Skeletal muscle satellite cell (primary cell): ENCODE results near the gene SEC14L2.

Experiments used
- H3K27me3 ChIP-seq: 2 replicates; pipeline ENCODE4 v1.7.0; 2013; ENCODE audit warnings: low read length; ENCODE audit not compliant: control insufficient read depth, insufficient read depth
- H3K36me3 ChIP-seq: 2 replicates; pipeline ENCODE4 v1.7.0; 2013; ENCODE audit warnings: mild to moderate bottlenecking, control low read depth, low read length; ENCODE audit not compliant: insufficient read depth
- H3K4me1 ChIP-seq: 2 replicates; pipeline ENCODE4 v1.7.0; 2013; ENCODE audit warnings: low read length; ENCODE audit not compliant: control insufficient read depth, insufficient read depth
- H3K4me2 ChIP-seq: 2 replicates; pipeline ENCODE4 v1.7.0; 2013; ENCODE audit warnings: mild to moderate bottlenecking, low read length
- H3K4me3 ChIP-seq: 2 replicates; pipeline ENCODE4 v1.7.0; 2013; ENCODE audit warnings: low read length
- H3K9ac ChIP-seq: 2 replicates; pipeline ENCODE4 v1.7.0; 2013; ENCODE audit warnings: mild to moderate bottlenecking, low read depth, low read length, moderate library complexity
- H3K9me3 ChIP-seq: replicated peaks from 2 replicates; pipeline ENCODE4 v1.7.0; 2013; ENCODE audit warnings: mild to moderate bottlenecking, control low read depth, low read length

Gene SEC14L2

DNA sequence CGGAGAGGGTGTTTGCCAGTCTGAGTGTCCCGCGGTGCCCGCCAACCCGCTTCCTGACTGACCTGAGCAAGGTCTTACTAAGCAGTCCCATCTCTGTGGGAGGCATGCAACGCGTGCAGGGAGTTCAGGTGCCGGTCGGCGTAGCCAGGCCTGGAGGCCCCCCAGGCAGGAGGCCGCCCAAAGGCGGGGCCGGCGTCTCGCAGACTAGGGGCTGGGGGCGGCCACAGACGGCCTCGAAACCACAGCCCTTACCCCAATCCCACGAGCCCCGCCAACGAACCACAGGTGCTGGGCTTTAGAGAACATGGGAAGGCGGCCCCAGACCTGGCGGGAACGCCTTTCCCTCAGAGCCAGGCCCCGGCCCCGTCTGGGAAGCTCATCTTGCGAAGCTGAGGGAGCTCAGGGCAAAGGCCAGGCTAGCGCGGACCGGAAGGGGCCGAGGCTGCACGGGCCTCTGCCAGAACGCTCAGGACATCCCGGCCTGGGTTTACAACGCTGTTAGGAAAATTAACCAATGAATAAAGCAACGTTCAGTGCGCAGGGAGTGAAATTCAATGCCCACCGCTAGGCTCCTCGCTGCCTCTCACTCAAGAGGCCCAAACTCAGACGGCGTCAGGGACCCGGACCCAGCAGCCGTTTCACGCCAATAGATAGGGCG, 26.6 kb downstream of the SEC14L2 start:
- Histone ChIP-seq H3K9me3 (no peaks in the 10 kb centered on the region), H3K27me3 (no peaks in the 10 kb centered on the region), H3K4me3 (peak overlapping the region; percentile 63), H3K4me2 (peak overlapping the region; percentile 80), H3K9ac (peak overlapping the region; percentile 90), H3K36me3 (peaks cover 32% of the 10 kb centered on the region), H3K4me1 (peaks cover 78% of the 10 kb centered on the region)

- H3K4me3 ChIP-seq = peak overlapping the region; percentile 63
- H3K9me3 ChIP-seq = no peaks in the 10 kb centered on the region
- H3K9ac ChIP-seq = peak overlapping the region; percentile 90
- peaks cover 72% of the 10 kb centered on the region for H3K4me1 ChIP-seq
- H3K36me3 ChIP-seq = peaks cover 25% of the 10 kb centered on the region
- no peaks in the 10 kb centered on the region for H3K27me3 ChIP-seq
- peak overlapping the region; percentile 80 for H3K4me2 ChIP-seq
Observed at GRCh38 chr22:30423959-30424533, 27.2 kb downstream of the SEC14L2 start.

DNA sequence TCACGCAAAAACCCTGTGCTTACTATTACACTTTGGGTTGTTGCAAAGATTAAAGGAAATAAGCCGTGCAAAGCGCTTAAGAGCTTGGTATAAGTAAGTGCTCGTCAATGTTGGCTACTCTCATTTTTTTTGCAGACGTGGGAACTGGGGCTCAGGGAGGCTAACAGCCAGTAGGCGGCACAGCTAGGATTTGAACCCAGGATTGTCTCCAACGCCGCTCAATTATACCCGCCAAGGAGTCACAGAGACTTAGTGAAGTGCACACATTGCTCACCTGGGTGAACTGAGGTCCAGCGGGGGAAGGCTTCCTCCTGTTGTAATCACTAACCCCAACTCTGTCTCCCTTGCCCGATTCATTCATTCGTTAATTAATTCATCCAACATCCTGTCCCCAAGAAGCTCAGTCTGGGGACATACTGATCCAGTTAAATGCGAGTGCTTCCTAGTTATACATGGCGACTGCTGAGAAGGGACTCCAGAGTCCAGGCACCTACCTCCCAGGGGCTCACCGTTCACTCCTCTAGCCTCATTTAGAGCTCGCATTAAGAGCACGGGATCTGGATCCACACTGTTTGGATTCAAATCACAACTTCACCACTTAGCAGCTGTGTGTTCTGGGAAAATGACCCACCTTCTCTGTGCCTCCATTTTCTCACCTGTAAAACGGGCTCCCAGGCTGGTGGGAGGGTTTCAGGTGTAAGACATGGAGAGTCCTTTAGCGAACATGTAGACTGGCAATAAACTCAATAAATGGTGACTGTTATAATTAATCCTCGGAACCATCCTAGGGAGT, 27.9 kb downstream of the SEC14L2 start:
- Histone ChIP-seq H3K4me3 (peak overlapping the region; percentile 62), H3K9ac (peak overlapping the region; percentile 90), H3K4me2 (peak overlapping the region; percentile 80), H3K27me3 (no peaks in the 10 kb centered on the region), H3K36me3 (peaks cover 24% of the 10 kb centered on the region), H3K9me3 (no peaks in the 10 kb centered on the region), H3K4me1 (peaks cover 65% of the 10 kb centered on the region)

DNA sequence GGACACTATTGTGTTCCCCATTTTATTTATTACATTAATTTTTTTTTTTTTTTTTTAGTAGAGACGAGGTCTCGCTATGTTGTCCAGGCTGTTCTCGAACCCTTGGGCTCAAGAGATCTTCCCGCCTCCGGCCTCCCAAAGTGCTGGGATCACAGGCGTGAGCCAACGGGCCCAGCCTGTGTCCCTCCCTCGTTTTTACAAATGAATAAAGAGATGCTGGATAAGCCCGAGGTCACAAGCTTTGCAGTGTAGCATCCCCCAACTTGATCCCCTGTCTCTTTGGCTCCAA, 28.5 kb downstream of the SEC14L2 start:
- Histone ChIP-seq H3K9ac (peak overlapping the region; percentile 90), H3K27me3 (no peaks in the 10 kb centered on the region), H3K9me3 (no peaks in the 10 kb centered on the region), H3K4me2 (peak overlapping the region; percentile 80), H3K4me3 (peak overlapping the region; percentile 75), H3K36me3 (peaks cover 24% of the 10 kb centered on the region), H3K4me1 (peaks cover 60% of the 10 kb centered on the region)

DNA sequence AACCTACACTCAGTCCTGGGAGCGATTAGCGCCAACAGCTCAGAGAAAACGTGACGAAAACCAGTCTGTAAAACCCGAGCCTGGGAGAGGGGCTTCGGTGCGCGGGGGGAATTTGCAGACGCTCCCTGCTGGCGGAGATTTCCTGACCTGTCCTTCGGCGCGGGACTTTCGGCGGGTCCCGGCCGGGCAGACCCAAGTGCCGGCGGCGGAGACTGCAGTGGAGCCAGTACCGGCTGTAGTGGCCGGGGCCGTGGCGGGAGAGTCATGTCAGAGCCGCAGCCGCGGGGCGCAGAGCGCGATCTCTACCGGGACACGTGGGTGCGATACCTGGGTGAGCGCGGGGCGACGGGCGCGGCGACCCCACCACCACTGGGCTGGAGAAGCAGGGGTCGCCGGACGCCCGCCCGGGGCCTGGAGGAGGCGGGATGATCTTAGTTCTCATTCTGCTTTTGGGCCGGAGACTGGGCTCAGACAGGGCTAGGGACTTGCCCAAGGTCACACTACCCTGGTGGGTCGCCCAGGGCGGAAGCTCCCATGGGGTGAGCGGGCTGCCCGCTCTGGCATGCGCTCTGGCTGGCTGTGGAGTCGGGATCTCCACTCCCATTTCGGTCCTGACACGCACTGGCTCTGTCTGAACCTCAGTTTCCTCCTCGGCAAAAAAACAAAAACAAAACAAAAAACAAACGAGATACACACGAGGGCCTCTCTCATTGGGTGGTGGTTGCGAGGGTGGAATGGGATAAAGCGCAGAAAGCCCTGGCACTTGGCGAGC, 29.0 kb downstream of the SEC14L2 start, which contains the start of gene MTFP1:
Gene MTFP1, plus strand, starts transcription at position 153 of the 772 bp plus-strand sequence. Its CDS starts 112 bp downstream, at position 265.
- peak within 1 kb of the TSS; percentile 90 for H3K9ac ChIP-seq
- H3K4me1 ChIP-seq = peaks cover 56% of the 10 kb centered on the region

DNA sequence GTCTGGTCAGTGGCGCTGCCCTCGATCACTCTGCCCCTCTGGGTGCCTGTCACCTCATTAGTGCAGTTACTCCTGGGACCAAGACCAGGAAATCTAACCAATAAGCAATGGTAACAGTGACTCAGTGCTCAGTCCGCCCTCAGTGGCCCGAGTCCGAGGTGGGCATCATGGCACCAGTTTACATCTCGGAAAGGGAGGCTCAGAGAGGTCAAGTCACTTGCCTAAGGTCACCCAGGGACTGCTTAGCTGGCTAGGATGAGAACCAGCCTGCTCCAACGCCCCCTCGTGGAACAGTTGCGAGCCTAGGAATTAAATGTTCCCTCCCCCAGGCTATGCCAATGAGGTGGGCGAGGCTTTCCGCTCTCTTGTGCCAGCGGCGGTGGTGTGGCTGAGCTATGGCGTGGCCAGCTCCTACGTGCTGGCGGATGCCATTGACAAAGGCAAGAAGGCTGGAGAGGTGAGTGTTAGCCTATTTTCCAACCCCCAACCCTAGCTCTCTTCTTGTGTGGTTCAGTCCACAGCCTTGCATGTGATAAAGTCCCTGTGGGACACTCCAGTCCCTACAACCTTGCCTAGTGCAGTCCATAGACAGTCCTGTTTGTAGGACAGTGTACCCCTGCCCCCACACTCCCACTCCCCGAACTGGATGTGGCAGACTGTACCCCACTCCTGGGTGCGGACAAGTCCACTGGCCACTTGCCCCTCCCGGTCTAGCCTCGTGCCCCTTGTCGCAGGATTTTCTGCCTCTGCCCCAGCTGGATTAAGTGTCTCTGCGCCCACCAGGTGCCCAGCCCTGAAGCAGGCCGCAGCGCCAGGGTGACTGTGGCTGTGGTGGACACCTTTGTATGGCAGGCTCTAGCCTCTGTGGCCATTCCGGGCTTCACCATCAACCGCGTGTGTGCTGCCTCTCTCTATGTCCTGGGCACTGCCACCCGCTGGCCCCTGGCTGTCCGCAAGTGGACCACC, 29.9 kb downstream of the SEC14L2 start:
- H3K36me3 ChIP-seq = peaks cover 16% of the 10 kb centered on the region
- H3K9ac ChIP-seq = peak overlapping the region; percentile 90
- no peaks in the 10 kb centered on the region for H3K27me3 ChIP-seq
- peak overlapping the region; percentile 75 for H3K4me3 ChIP-seq
- H3K4me2 ChIP-seq = peak overlapping the region; percentile 80
- H3K4me1 ChIP-seq = peaks cover 47% of the 10 kb centered on the region
- no peaks in the 10 kb centered on the region for H3K9me3 ChIP-seq

More for the DNA sequence above, 29.0 kb downstream of the SEC14L2 start, which contains the start of gene MTFP1:
- Histone ChIP-seq H3K4me2 (peak within 1 kb of the TSS; percentile 80), H3K9me3 (no peaks in the 10 kb centered on the region), H3K36me3 (peaks cover 24% of the 10 kb centered on the region), H3K27me3 (no peaks in the 10 kb centered on the region), H3K4me3 (peak within 1 kb of the TSS; percentile 75)

GRCh38 chr22:30427871-30428270, 31.1 kb downstream of the SEC14L2 start:
- Histone ChIP-seq H3K4me2 (no peak overlapping the region), H3K9ac (no peak overlapping the region), H3K27me3 (no peaks in the 10 kb centered on the region), H3K4me3 (no peak overlapping the region), H3K9me3 (no peaks in the 10 kb centered on the region), H3K4me1 (peaks cover 36% of the 10 kb centered on the region), H3K36me3 (peaks cover 7% of the 10 kb centered on the region)

- Histone ChIP-seq H3K4me1 (peaks cover 19% of the 10 kb centered on the region), H3K9ac (no peak overlapping the region)
Observed at GRCh38 chr22:30429887-30430286, 33.1 kb downstream of the SEC14L2 start.

GRCh38 chr22:30430933-30431332, 34.1 kb downstream of the SEC14L2 start:
- Histone ChIP-seq H3K4me2 (no peak overlapping the region), H3K9ac (no peak overlapping the region), H3K4me3 (no peak overlapping the region), H3K36me3 (peaks cover 7% of the 10 kb centered on the region), H3K9me3 (no peaks in the 10 kb centered on the region), H3K27me3 (no peaks in the 10 kb centered on the region), H3K4me1 (peaks cover 11% of the 10 kb centered on the region)

More at GRCh38 chr22:30429887-30430286, 33.1 kb downstream of the SEC14L2 start:
- no peaks in the 10 kb centered on the region for H3K27me3 ChIP-seq
- no peak overlapping the region for H3K4me3 ChIP-seq
- H3K36me3 ChIP-seq = peaks cover 7% of the 10 kb centered on the region
- no peaks in the 10 kb centered on the region for H3K9me3 ChIP-seq
- no peak overlapping the region for H3K4me2 ChIP-seq

GRCh38 chr22:30432096-30432495, 35.3 kb downstream of the SEC14L2 start:
- H3K4me1 ChIP-seq = no peaks in the 10 kb centered on the region
- peaks cover 6% of the 10 kb centered on the region for H3K36me3 ChIP-seq
- no peak overlapping the region for H3K9ac ChIP-seq
- H3K4me3 ChIP-seq = no peak overlapping the region
- H3K27me3 ChIP-seq = no peaks in the 10 kb centered on the region
- no peak overlapping the region for H3K4me2 ChIP-seq
- H3K9me3 ChIP-seq = no peaks in the 10 kb centered on the region
